Transverse colon (tissue), 4 donors: Measurements from ENCODE around the gene PLK2. TPM values are rescaled to one million over a fixed set of nuclear protein-coding genes. Genes with fewer than 3 reads are reported as not detected.

Experiments used
- DNase-seq: peaks from one replicate; pipeline ENCODE4 v3.0.0-alpha.2; 2019
- H3K27ac ChIP-seq, 4 donors: fragments of 200-600 bp; sonication (generic); 2 replicates each; pipeline ENCODE4 v1.5.1; 2016 to 2018; ENCODE audit warnings: inconsistent platforms in 4 of 4
- H3K27me3 ChIP-seq: fragments of 200-600 bp; sonication (generic); 2 replicates; pipeline ENCODE4 v1.5.1; 2017; ENCODE audit warnings: inconsistent platforms
- H3K36me3 ChIP-seq, 4 donors: fragments of 200-600 bp; sonication (generic); 2 replicates each; pipeline ENCODE4 v1.5.1; 2017 to 2019; ENCODE audit warnings: inconsistent platforms in 4 of 4
- H3K4me1 ChIP-seq, 4 donors: fragments of 200-600 bp; sonication (generic); 2 replicates each; pipeline ENCODE4 v1.5.1; 2017 to 2020; ENCODE audit warnings: inconsistent platforms in 4 of 4
- H3K4me3 ChIP-seq, 4 donors: fragments of 200-600 bp; sonication (generic); 1 replicate in 1 of 4; 2 replicates in 3 of 4; pipeline versions ENCODE4 v1.5.1 to v1.6.1; 2017 to 2019; ENCODE audit warnings: inconsistent platforms in 4 of 4
- H3K9me3 ChIP-seq, 2 donors: fragments of 200-600 bp; sonication (generic); 2 replicates each; pipeline ENCODE4 v1.5.1; 2017 to 2019; ENCODE audit warnings: inconsistent platforms in 2 of 2
- CTCF ChIP-seq, 5 experiments: fragments of 200-600 bp in 3 of 5; fragments of 450-650 bp in 2 of 5; sonication (generic) in 3 of 5; IDR thresholded peaks; 1 replicate in 2 of 5; 2 replicates in 3 of 5; pipeline ENCODE4 v1.5.1; 2016 to 2017; ENCODE audit warnings: antibody characterized with exemption in 5 of 5, inconsistent platforms in 3 of 5, mild to moderate bottlenecking in 2 of 5, moderate library complexity in 1 of 5
- EP300 ChIP-seq: sonication (generic); formaldehyde crosslinking; IDR thresholded peaks from one replicate; pipeline ENCODE4 v1.6.1; 2017; ENCODE audit warnings: antibody characterized with exemption, low read depth
- POLR2A ChIP-seq: fragments of 450-650 bp; IDR thresholded peaks from one replicate; pipeline ENCODE4 v1.6.1; 2016; ENCODE audit warnings: antibody characterized with exemption, mild to moderate bottlenecking, moderate library complexity
- POLR2AphosphoS5 ChIP-seq, 3 donors: sonication (generic); formaldehyde crosslinking; IDR thresholded peaks; one replicate each; pipeline ENCODE4 v1.6.1; 2016; ENCODE audit warnings: antibody characterized with exemption in 3 of 3
- WGBS, 2 donors: methylation state at CpG; one replicate each; pipeline ENCODE4 v1.1.5; 2018; ENCODE audit warnings: low coverage in 1 of 2; 5-methylcytosine and 5-hydroxymethylcytosine counted together
- in situ Hi-C, 4 donors: fragments of 200-750 bp; cut with MboI; loops; one replicate each; pipeline versions ENCODE4 v1.15.0 to v1.15.1; 2017; ENCODE audit warnings: low sequenced_read_pairs in 3 of 4, low pct_ligation_motif_present in 1 of 4, low pct_unique_long_range_greater_than_20kb in 1 of 4
- intact Hi-C: fragments of 100-400 bp; cut with DNase I; formaldehyde crosslinking; loops from one replicate; pipeline ENCODE4 v1.15.1; 2023; ENCODE audit warnings: low total_unique reads
- total RNA-seq, 4 donors: library from RNA; depleted of rRNA; stranded (reverse); fragments of >200 nt; gene quantifications; one replicate each; pipeline ENCODE4 v1.1.0, GENCODE V29; 2016

Gene PLK2
- total RNA-seq: 10 to 100 TPM in 3 of 4 donors, 1 to 10 TPM in 1; 6.0 to 78.6 (median 40.6) TPM

GRCh38 chr5:58460002-58460731 lies at the start of gene PLK2:
PLK2 (minus strand) TSS chr5:58460086; CDS start chr5:58459959, 127 bp downstream.
- 1% methylated on average over 18 of the region's 89 CpGs; no CpG with 5 or more reads in 1 of the 2 donors for WGBS, 2 donors
- Histone ChIP-seq H3K9me3 (no peaks in the 10 kb centered on the region), H3K27ac (peak within 1 kb of the TSS; percentile 93 to 97 (median 96)), H3K4me1 (peaks cover 0 to 25% (median 9%) of the 10 kb centered on the region in 4 donors), H3K27me3 (no peaks in the 10 kb centered on the region), H3K36me3 (peaks cover 0 to 9% (median 0%) of the 10 kb centered on the region in 4 donors), H3K4me3 (peak within 1 kb of the TSS; percentile 76 to 90 (median 82))
- intact Hi-C loops (loop anchor here (1.0 to 5.0 kb wide), 2 partner anchors 683 to 1162 kb away; no protein-coding TSS in a partner anchor), in situ Hi-C loops (loop anchor here (10.0 to 25.0 kb wide), 6 partner anchors 573 to 1165 kb away; no protein-coding TSS in a partner anchor)
- TF ChIP-seq EP300 (no peak), POLR2A (peak; percentile 100), CTCF (IDR thresholded peaks at IDR 0.05) (peak in 4 of 5 experiments; percentile 39 to 91 (median 59)), POLR2AphosphoS5 (IDR thresholded peaks at IDR 0.05) (peak; percentile 100)
- DNase-seq: peak; percentile 96

GRCh38 chr5:58507715-58508114 lies 47.8 kb upstream of the PLK2 start:
- no peak for DNase-seq
- 46 to 64% methylated on average over 3 to 4 of the region's 4 CpGs for WGBS, 2 donors
- Histone ChIP-seq H3K4me3 (no peak overlapping the region), H3K36me3 (no peaks in the 10 kb centered on the region), H3K27ac (no peak overlapping the region), H3K9me3 (no peaks in the 10 kb centered on the region), H3K27me3 (no peaks in the 10 kb centered on the region), H3K4me1 (peaks cover 0 to 2% (median 0%) of the 10 kb centered on the region in 4 donors)
- in situ Hi-C loops: loop anchor here in 1 of 4 donors (25.0 kb wide), 1 partner anchor 330 kb away; no protein-coding TSS in a partner anchor
- TF ChIP-seq EP300: no peak
- TF ChIP-seq CTCF (IDR thresholded peaks at IDR 0.05): no peak
- TF ChIP-seq POLR2A: no peak
- no peak for TF ChIP-seq POLR2AphosphoS5 (IDR thresholded peaks at IDR 0.05)
- intact Hi-C loops: no loop called here

DNA sequence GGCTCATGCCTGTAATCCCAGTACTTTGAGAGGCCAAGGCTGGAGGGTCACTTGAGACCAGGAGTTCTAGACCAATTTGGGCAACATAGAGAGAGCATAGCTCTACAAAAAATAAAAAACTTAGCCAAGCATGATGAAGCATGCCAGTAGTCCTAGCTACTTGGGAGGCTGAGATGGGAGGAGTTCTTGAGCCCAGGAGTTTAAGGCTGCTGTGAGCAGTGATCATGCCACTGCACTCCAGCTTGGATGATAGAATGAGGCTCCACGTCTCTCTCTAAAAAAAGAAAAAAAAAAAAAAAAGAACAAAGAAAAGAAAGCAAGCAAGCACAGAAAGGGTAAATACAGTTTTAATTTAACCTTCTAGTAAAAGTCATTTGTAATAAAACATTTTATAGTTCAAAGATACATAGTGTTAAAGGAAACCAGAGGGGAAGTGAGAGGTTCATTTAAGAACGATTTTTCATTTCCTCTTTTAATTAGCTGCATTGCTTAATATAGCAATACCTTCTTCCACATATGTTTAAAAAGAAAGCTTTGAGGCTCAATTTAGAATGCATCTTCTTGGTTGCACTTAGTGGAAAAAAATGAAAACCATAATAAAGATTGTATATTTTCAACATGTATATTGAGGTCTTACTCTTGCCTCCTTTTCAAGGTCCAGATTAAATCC lies 46.2 kb upstream of the PLK2 start:
- TF ChIP-seq EP300 (no peak), CTCF (IDR thresholded peaks at IDR 0.05) (no peak), POLR2AphosphoS5 (IDR thresholded peaks at IDR 0.05) (no peak), POLR2A (no peak)
- 45% methylated on average over 2 of the region's 2 CpGs for WGBS, 2 donors
- intact Hi-C loops: no loop called here
- Histone ChIP-seq H3K27ac (no peak overlapping the region), H3K27me3 (no peaks in the 10 kb centered on the region), H3K9me3 (no peaks in the 10 kb centered on the region), H3K4me1 (peaks cover 0 to 2% (median 0%) of the 10 kb centered on the region in 4 donors), H3K36me3 (no peaks in the 10 kb centered on the region), H3K4me3 (no peak overlapping the region)
- in situ Hi-C loops: loop anchor here in 1 of 4 donors (25.0 kb wide), 1 partner anchor 331 kb away; no protein-coding TSS in a partner anchor
- DNase-seq: no peak

GRCh38 chr5:58505502-58505901 lies 45.6 kb upstream of the PLK2 start:
- Histone ChIP-seq H3K9me3 (no peaks in the 10 kb centered on the region), H3K4me3 (no peak overlapping the region), H3K4me1 (peaks cover 0 to 2% (median 0%) of the 10 kb centered on the region in 4 donors), H3K27ac (no peak overlapping the region), H3K27me3 (no peaks in the 10 kb centered on the region), H3K36me3 (no peaks in the 10 kb centered on the region)
- TF ChIP-seq EP300: no peak
- TF ChIP-seq CTCF (IDR thresholded peaks at IDR 0.05): no peak
- no peak for TF ChIP-seq POLR2AphosphoS5 (IDR thresholded peaks at IDR 0.05)
- no peak for TF ChIP-seq POLR2A
- in situ Hi-C loops (loop anchor here in 1 of 4 donors (25.0 kb wide), 1 partner anchor 332 kb away; no protein-coding TSS in a partner anchor), intact Hi-C loops (no loop called here)
- WGBS, 2 donors: 63% methylated on average over 3 of the region's 3 CpGs; no CpG with 5 or more reads in 1 of the 2 donors
- DNase-seq: no peak
